HepG2 (cell line): Measurements from ENCODE around the gene KLHDC4. TPM values are rescaled to one million over a fixed set of nuclear protein-coding genes. Genes with fewer than 3 reads are reported as not detected.

Source experiments
- CHD4 ChIP-seq: fragments of 200-600 bp; sonication (generic); IDR thresholded peaks from 2 replicates; pipeline ENCODE4 v1.7.0; 2017; ENCODE audit warnings: mild to moderate bottlenecking, low read length, borderline replicate concordance
- CREB1 ChIP-seq, 2 experiments: fragments of 450-650 bp in 1 of 2; IDR thresholded peaks; 2 replicates each; pipeline ENCODE4 v1.6.1; 2016 to 2017; ENCODE audit warnings: control low read depth in 1 of 2, mild to moderate bottlenecking in 1 of 2, missing compliant biosample characterization in 1 of 2, missing genetic modification characterization in 1 of 2
- ELF3 ChIP-seq: IDR thresholded peaks from 2 replicates; pipeline ENCODE4 v1.6.1; 2016; ENCODE audit warnings: missing genetic modification reagents, missing compliant biosample characterization
- GATAD2A ChIP-seq: IDR thresholded peaks from 2 replicates; pipeline ENCODE4 v1.6.1; 2016
- GZF1 ChIP-seq: sonication (generic); formaldehyde crosslinking; IDR thresholded peaks from 2 replicates; pipeline ENCODE4 v1.5.1; 2020; ENCODE audit warnings: mild to moderate bottlenecking, missing genetic modification reagents
- HDAC2 ChIP-seq: sonication (generic); formaldehyde crosslinking; IDR thresholded peaks from 2 replicates; pipeline ENCODE4 v1.4.0; 2020; ENCODE audit warnings: missing genetic modification reagents
- KDM5A ChIP-seq: fragments of 200-600 bp; sonication (generic); IDR thresholded peaks from 2 replicates; pipeline ENCODE4 v1.7.0; 2018; ENCODE audit warnings: antibody characterized with exemption, mild to moderate bottlenecking, low read length, borderline replicate concordance
- MLXIP ChIP-seq: sonication (generic); formaldehyde crosslinking; IDR thresholded peaks from 2 replicates; pipeline ENCODE4 v1.9.0; 2021; ENCODE audit warnings: missing genetic modification reagents, borderline replicate concordance
- MTA3 ChIP-seq: sonication (generic); formaldehyde crosslinking; IDR thresholded peaks from 2 replicates; pipeline ENCODE4 v1.4.0; 2020; ENCODE audit warnings: missing genetic modification reagents
- SIN3A ChIP-seq: IDR thresholded peaks from 2 replicates; pipeline ENCODE4 v1.6.1; 2011; ENCODE audit warnings: low read depth, mild to moderate bottlenecking, control low read depth, low read length, borderline replicate concordance
- ZFYVE20 ChIP-seq: sonication (generic); formaldehyde crosslinking; IDR thresholded peaks from 2 replicates; pipeline ENCODE4 v1.8.0; 2023; ENCODE audit warnings: low read depth, mild to moderate bottlenecking, moderate library complexity, missing genetic modification reagents, borderline replicate concordance
- ZNF557 ChIP-seq: sonication (generic); formaldehyde crosslinking; IDR thresholded peaks from 2 replicates; pipeline ENCODE4 v1.4.0; 2020; ENCODE audit warnings: missing genetic modification reagents
- ZNF75D ChIP-seq: sonication (generic); formaldehyde crosslinking; IDR thresholded peaks from 2 replicates; pipeline ENCODE4 v1.8.1; 2023; ENCODE audit warnings: missing genetic modification reagents, mild to moderate bottlenecking, borderline replicate concordance
- ZNF773 ChIP-seq: sonication (generic); formaldehyde crosslinking; IDR thresholded peaks from 2 replicates; pipeline ENCODE4 v1.4.0; 2020; ENCODE audit warnings: missing genetic modification reagents, borderline replicate concordance
- polyA plus RNA-seq, 8 experiments: library from polyadenylated mRNA; depleted of rRNA in 3 of 8; stranded (reverse) in 7 of 8; unstranded in 1 of 8; fragments of >200 nt; fragmentation: Illumina TruSeq in 4 of 8; extraction: Trizol in 4 of 8; gene quantifications; 2 replicates each; pipeline versions ENCODE4 v1.2.1 to v1.2.3, GENCODE V29; 2011 to 2016; ENCODE audit warnings: low read depth in 4 of 8, missing spikeins in 1 of 8, mixed read lengths in 1 of 8; ENCODE audit not compliant: insufficient read depth in 1 of 8
- total RNA-seq, 5 experiments: library from RNA; depleted of rRNA; stranded (reverse); fragments of >200 nt; fragmentation: Illumina TruSeq; extraction: Trizol; gene quantifications; 2 replicates each; pipeline ENCODE4 v1.2.3, GENCODE V29; 2016; ENCODE audit warnings: low read depth in 1 of 5
- TF ChIP-seq, protein P1 (sequence below): sonication (generic); formaldehyde crosslinking; IDR thresholded peaks from 2 replicates; pipeline ENCODE4 v1.4.0; 2020; ENCODE audit warnings: mild to moderate bottlenecking, missing genetic modification reagents
- TF ChIP-seq, protein P2 (sequence below): sonication (generic); formaldehyde crosslinking; IDR thresholded peaks from 2 replicates; pipeline ENCODE4 v1.5.1; 2020; ENCODE audit warnings: missing genetic modification reagents, mild to moderate bottlenecking, borderline replicate concordance
- TF ChIP-seq, protein P3 (sequence below): sonication (generic); formaldehyde crosslinking; IDR thresholded peaks from 2 replicates; pipeline ENCODE4 v1.8.0; 2022; ENCODE audit warnings: mild to moderate bottlenecking, missing genetic modification reagents, borderline replicate concordance

The KLHDC4 gene
- total and polyA plus RNA-seq, 2 of the 13 experiments (the other 11 are each of a cell fraction or from before 2014, with no cell fraction given) = 18.7 to 31.8 TPM

- no peak for TF ChIP-seq CHD4
- TF ChIP-seq ELF3 = peak; percentile 47; the same call in 1 of the 2 replicates
- TF ChIP-seq HDAC2 = peak; percentile 60; the same call in 1 of the 2 replicates
- 0 out of 2 replicates have a peak, but pooled peaks have one; percentile 43 for TF ChIP-seq GZF1 (CRISPR knock-in tag)
- TF ChIP-seq, protein P1, sequence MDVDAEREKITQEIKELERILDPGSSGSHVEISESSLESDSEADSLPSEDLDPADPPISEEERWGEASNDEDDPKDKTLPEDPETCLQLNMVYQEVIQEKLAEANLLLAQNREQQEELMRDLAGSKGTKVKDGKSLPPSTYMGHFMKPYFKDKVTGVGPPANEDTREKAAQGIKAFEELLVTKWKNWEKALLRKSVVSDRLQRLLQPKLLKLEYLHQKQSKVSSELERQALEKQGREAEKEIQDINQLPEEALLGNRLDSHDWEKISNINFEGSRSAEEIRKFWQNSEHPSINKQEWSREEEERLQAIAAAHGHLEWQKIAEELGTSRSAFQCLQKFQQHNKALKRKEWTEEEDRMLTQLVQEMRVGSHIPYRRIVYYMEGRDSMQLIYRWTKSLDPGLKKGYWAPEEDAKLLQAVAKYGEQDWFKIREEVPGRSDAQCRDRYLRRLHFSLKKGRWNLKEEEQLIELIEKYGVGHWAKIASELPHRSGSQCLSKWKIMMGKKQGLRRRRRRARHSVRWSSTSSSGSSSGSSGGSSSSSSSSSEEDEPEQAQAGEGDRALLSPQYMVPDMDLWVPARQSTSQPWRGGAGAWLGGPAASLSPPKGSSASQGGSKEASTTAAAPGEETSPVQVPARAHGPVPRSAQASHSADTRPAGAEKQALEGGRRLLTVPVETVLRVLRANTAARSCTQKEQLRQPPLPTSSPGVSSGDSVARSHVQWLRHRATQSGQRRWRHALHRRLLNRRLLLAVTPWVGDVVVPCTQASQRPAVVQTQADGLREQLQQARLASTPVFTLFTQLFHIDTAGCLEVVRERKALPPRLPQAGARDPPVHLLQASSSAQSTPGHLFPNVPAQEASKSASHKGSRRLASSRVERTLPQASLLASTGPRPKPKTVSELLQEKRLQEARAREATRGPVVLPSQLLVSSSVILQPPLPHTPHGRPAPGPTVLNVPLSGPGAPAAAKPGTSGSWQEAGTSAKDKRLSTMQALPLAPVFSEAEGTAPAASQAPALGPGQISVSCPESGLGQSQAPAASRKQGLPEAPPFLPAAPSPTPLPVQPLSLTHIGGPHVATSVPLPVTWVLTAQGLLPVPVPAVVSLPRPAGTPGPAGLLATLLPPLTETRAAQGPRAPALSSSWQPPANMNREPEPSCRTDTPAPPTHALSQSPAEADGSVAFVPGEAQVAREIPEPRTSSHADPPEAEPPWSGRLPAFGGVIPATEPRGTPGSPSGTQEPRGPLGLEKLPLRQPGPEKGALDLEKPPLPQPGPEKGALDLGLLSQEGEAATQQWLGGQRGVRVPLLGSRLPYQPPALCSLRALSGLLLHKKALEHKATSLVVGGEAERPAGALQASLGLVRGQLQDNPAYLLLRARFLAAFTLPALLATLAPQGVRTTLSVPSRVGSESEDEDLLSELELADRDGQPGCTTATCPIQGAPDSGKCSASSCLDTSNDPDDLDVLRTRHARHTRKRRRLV (CRISPR knock-in tag) = no peak
- TF ChIP-seq CREB1 (IDR thresholded peaks at IDR 0.05) = no peak
- TF ChIP-seq CREB1 (CRISPR knock-in tag; IDR thresholded peaks at IDR 0.05) = no peak
- no peak for TF ChIP-seq ZFYVE20 (CRISPR knock-in tag)
- TF ChIP-seq ZNF557 = peak; percentile 72; the same call in 1 of the 2 replicates
- 0 out of 2 replicates have a peak, but pooled peaks have one; percentile 69 for TF ChIP-seq MTA3 (CRISPR knock-in tag)
- 0 out of 2 replicates have a peak, but pooled peaks have one; percentile 12 for TF ChIP-seq GATAD2A
- no peak for TF ChIP-seq ZNF773 (CRISPR knock-in tag)
- TF ChIP-seq MLXIP (CRISPR knock-in tag) = peak; percentile 73; the same call in 1 of the 2 replicates
- TF ChIP-seq, protein P2, sequence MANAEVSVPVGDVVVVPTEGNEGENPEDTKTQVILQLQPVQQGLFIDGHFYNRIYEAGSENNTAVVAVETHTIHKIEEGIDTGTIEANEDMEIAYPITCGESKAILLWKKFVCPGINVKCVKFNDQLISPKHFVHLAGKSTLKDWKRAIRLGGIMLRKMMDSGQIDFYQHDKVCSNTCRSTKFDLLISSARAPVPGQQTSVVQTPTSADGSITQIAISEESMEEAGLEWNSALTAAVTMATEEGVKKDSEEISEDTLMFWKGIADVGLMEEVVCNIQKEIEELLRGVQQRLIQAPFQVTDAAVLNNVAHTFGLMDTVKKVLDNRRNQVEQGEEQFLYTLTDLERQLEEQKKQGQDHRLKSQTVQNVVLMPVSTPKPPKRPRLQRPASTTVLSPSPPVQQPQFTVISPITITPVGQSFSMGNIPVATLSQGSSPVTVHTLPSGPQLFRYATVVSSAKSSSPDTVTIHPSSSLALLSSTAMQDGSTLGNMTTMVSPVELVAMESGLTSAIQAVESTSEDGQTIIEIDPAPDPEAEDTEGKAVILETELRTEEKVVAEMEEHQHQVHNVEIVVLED = no peak
- no peak for TF ChIP-seq SIN3A
- TF ChIP-seq, protein P3, sequence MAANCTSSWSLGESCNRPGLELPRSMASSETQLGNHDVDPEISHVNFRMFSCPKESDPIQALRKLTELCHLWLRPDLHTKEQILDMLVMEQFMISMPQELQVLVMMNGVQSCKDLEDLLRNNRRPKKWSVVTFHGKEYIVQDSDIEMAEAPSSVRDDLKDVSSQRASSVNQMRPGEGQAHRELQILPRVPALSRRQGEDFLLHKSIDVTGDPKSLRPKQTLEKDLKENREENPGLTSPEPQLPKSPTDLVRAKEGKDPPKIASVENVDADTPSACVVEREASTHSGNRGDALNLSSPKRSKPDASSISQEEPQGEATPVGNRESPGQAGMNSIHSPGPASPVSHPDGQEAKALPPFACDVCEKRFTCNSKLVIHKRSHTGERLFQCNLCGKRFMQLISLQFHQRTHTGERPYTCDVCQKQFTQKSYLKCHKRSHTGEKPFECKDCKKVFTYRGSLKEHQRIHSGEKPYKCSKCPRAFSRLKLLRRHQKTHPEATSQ (CRISPR knock-in tag) = no peak
- TF ChIP-seq ZNF75D (CRISPR knock-in tag) = no peak
- TF ChIP-seq KDM5A = no peak
Measured at GRCh38 chr16:87661561-87661960, 104.2 kb downstream of the KLHDC4 start (continued).
